H1 (cell line): Measurements from ENCODE around the gene MVD.

ENCODE experiments used
- CEBPB ChIP-seq: IDR thresholded peaks from 2 replicates; pipeline ENCODE4 v1.6.1; 2012; ENCODE audit warnings: low read depth, low read length
- CHD2 ChIP-seq: IDR thresholded peaks from 2 replicates; pipeline ENCODE4 v1.6.1; 2012; ENCODE audit warnings: low read length, improper control_type of control experiment
- EP300 ChIP-seq, 2 experiments: IDR thresholded peaks; 1 replicate in 1 of 2; 2 replicates in 1 of 2; pipeline ENCODE4 v1.6.1; 2011 to 2012; ENCODE audit warnings: low read depth in 2 of 2, low read length in 2 of 2, mild to moderate bottlenecking in 2 of 2, borderline replicate concordance in 1 of 2, inconsistent platforms in 1 of 2, moderate library complexity in 1 of 2
- JUND ChIP-seq: IDR thresholded peaks from 2 replicates; pipeline ENCODE4 v1.6.1; 2011; ENCODE audit warnings: mild to moderate bottlenecking, improper control_type of control experiment, low read length
- POLR2AphosphoS5 ChIP-seq: IDR thresholded peaks from 2 replicates; pipeline ENCODE4 v1.6.1; 2011; ENCODE audit warnings: low read depth, low read length
- POU5F1 ChIP-seq: IDR thresholded peaks from 2 replicates; pipeline ENCODE4 v1.6.1; 2011; ENCODE audit warnings: low read depth, mild to moderate bottlenecking, low read length, moderate library complexity
- RAD21 ChIP-seq, 2 experiments: IDR thresholded peaks in 1 of 2; conservative IDR thresholded peaks in 1 of 2; 2 replicates each; pipeline ENCODE4 v1.6.1; 2011; ENCODE audit warnings: low read depth in 2 of 2, low read length in 2 of 2, improper control_type of control experiment in 1 of 2, inconsistent platforms in 1 of 2, mild to moderate bottlenecking in 1 of 2, moderate library complexity in 1 of 2
- SP2 ChIP-seq: IDR thresholded peaks from 2 replicates; pipeline ENCODE4 v1.6.1; 2012; ENCODE audit warnings: mild to moderate bottlenecking, low read length, inconsistent platforms
- TCF12 ChIP-seq: IDR thresholded peaks from 2 replicates; pipeline ENCODE4 v1.6.1; 2011; ENCODE audit warnings: low read depth, mild to moderate bottlenecking, low read length
- ZNF274 ChIP-seq: IDR thresholded peaks from 2 replicates; pipeline ENCODE4 v1.7.0; 2012; ENCODE audit warnings: low read length, borderline replicate concordance; ENCODE audit errors: extremely low read depth
- TF ChIP-seq, protein P1 (sequence below), 3 experiments: IDR thresholded peaks; 1 replicate in 2 of 3; 2 replicates in 1 of 3; pipeline versions ENCODE4 v1.5.1 to v1.6.1; 2011; ENCODE audit warnings: low read length in 3 of 3, mild to moderate bottlenecking in 3 of 3, inconsistent platforms in 2 of 3, low read depth in 1 of 3, moderate library complexity in 1 of 3; ENCODE audit not compliant: insufficient read depth in 1 of 3; ENCODE audit errors: control extremely low read depth in 1 of 3

DNA sequence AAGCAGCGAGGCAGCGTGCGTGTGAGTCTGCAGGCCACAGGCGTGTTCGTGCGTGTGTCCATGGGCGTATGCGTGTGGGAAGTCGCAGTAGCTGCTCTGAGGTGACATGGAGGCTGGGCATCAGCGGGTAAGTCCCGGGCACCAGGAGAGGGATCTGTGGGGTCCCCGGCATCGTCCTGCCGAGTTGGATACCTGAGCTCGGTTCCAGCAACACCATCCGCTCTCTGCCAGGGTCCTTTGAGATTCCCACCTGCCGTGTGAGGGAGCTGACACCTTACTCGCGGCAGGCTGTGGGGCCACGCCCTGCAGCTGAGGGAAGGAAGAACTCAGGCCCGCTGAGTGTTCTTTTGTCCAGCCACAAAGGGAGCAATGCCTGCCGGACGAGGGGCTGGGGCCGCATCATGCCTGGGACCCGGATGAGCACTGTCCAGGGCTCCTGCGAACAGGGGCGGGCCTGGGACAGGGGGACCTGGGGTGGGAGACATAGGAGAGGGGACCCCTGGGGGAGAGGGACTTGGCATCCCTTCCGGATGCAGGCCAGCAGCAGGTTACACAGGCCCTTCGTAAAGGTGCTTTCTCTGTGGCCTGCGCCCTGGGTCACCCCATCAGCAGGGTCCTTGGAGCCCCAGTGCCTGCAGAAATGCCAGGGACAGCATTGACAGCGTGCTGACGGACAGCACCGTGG, 28.4 kb upstream of the MVD start:
- TF ChIP-seq, protein P1, sequence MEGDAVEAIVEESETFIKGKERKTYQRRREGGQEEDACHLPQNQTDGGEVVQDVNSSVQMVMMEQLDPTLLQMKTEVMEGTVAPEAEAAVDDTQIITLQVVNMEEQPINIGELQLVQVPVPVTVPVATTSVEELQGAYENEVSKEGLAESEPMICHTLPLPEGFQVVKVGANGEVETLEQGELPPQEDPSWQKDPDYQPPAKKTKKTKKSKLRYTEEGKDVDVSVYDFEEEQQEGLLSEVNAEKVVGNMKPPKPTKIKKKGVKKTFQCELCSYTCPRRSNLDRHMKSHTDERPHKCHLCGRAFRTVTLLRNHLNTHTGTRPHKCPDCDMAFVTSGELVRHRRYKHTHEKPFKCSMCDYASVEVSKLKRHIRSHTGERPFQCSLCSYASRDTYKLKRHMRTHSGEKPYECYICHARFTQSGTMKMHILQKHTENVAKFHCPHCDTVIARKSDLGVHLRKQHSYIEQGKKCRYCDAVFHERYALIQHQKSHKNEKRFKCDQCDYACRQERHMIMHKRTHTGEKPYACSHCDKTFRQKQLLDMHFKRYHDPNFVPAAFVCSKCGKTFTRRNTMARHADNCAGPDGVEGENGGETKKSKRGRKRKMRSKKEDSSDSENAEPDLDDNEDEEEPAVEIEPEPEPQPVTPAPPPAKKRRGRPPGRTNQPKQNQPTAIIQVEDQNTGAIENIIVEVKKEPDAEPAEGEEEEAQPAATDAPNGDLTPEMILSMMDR (IDR thresholded peaks at IDR 0.05; ENCODE audit: control extremely low read depth in 1 of 3, insufficient read depth in 1 of 3, low read depth in 1 of 3, low read length in 3 of 3), result no peak
- TF ChIP-seq EP300 (IDR thresholded peaks at IDR 0.05; ENCODE audit: borderline replicate concordance in 1 of 2, low read depth in 2 of 2, low read length in 2 of 2) (no peak), POLR2AphosphoS5 (no peak), RAD21 (IDR thresholded peaks at IDR 0.05 in 1 of 2, conservative IDR thresholded peaks at IDR 0.05 in 1 of 2; ENCODE audit: low read depth in 2 of 2, low read length in 2 of 2) (no peak), CEBPB (no peak), TCF12 (no peak), JUND (no peak), POU5F1 (no peak), ZNF274 (no peak), SP2 (no peak), CHD2 (no peak)
